K562 (cell line): ENCODE measurements around the gene HTR3E. TPM values are rescaled to one million over a fixed set of nuclear protein-coding genes. Genes with fewer than 3 reads are reported as not detected.

Source experiments
- ATF1 ChIP-seq, 2 experiments: fragments of 450-650 bp in 1 of 2; IDR thresholded peaks; 2 replicates each; pipeline ENCODE4 v1.6.1; 2016; ENCODE audit warnings: missing compliant biosample characterization in 1 of 2, missing genetic modification characterization in 1 of 2
- CBFB ChIP-seq: sonication (generic); formaldehyde crosslinking; IDR thresholded peaks from 2 replicates; pipeline ENCODE4 v1.4.0; 2020; ENCODE audit warnings: mild to moderate bottlenecking, missing genetic modification reagents
- CEBPZ ChIP-seq: fragments of 150-350 bp; IDR thresholded peaks from 2 replicates; pipeline ENCODE4 v1.6.1; 2014; ENCODE audit warnings: low read depth, mild to moderate bottlenecking, low read length, borderline replicate concordance
- E2F1 ChIP-seq: sonication (generic); formaldehyde crosslinking; IDR thresholded peaks from 2 replicates; pipeline ENCODE4 v1.8.1; 2023; ENCODE audit warnings: mild to moderate bottlenecking, missing genetic modification reagents, moderate library complexity
- FOS ChIP-seq: IDR thresholded peaks from 3 replicates; pipeline ENCODE4 v1.6.1; 2011; ENCODE audit not compliant: insufficient read length; ENCODE audit errors: extremely low read depth
- GABPA ChIP-seq: fragments of 200-800 bp; sonication (Bioruptor generic); conservative IDR thresholded peaks from 2 replicates; pipeline ENCODE4 v1.6.1; 2016; ENCODE audit warnings: low read depth, missing genetic modification characterization, missing compliant biosample characterization
- HMG20A ChIP-seq: fragments of 450-650 bp; formaldehyde crosslinking; conservative IDR thresholded peaks from 2 replicates; pipeline ENCODE4 v1.4.0; 2020; ENCODE audit warnings: mild to moderate bottlenecking, mixed read lengths
- HNRNPLL ChIP-seq: fragments of 200-400 bp; formaldehyde crosslinking; IDR thresholded peaks from 2 replicates; pipeline ENCODE4 v1.6.1; 2017; ENCODE audit warnings: low read length, low read depth, mild to moderate bottlenecking; ENCODE audit not compliant: poor library complexity, severe bottlenecking
- MTA3 ChIP-seq: fragments of 450-650 bp; formaldehyde crosslinking; IDR thresholded peaks from 2 replicates; pipeline ENCODE4 v1.6.1; 2017; ENCODE audit warnings: mild to moderate bottlenecking, borderline replicate concordance
- SAP30 ChIP-seq: fragments of 200-600 bp; sonication (generic); IDR thresholded peaks from 2 replicates; pipeline ENCODE4 v1.6.1; 2012; ENCODE audit warnings: borderline replicate concordance, low read depth, mild to moderate bottlenecking, moderate library complexity, low read length, control low read depth, inconsistent platforms; ENCODE audit not compliant: insufficient read depth, poor library complexity, severe bottlenecking
- SIN3A ChIP-seq, 2 experiments: fragments of 150-350 bp in 1 of 2; IDR thresholded peaks; 2 replicates each; pipeline ENCODE4 v1.6.1; 2011 to 2016; ENCODE audit warnings: borderline replicate concordance in 2 of 2, low read depth in 2 of 2, low read length in 2 of 2, mild to moderate bottlenecking in 2 of 2, moderate library complexity in 2 of 2; ENCODE audit not compliant: control insufficient read depth in 1 of 2
- THAP7 ChIP-seq: fragments of 250-450 bp; sonication (Bioruptor Pico); IDR thresholded peaks from 2 replicates; pipeline ENCODE4 v1.5.0; 2021
- ZNF589 ChIP-seq: fragments of 200-800 bp; sonication (Bioruptor generic); IDR thresholded peaks from 2 replicates; pipeline ENCODE4 v1.6.1; 2016; ENCODE audit warnings: low read depth, missing genetic modification characterization, missing compliant biosample characterization
- ZNF609 ChIP-seq: sonication (generic); formaldehyde crosslinking; IDR thresholded peaks from 2 replicates; pipeline ENCODE4 v1.8.1; 2023; ENCODE audit warnings: missing genetic modification reagents, mild to moderate bottlenecking, borderline replicate concordance
- polyA plus RNA-seq, 8 experiments: library from polyadenylated mRNA; depleted of rRNA in 4 of 8; stranded (reverse) in 5 of 8; unstranded in 3 of 8; fragments of >200 nt; fragmentation: Nextera tagmentation in 2 of 8; fragmentation: Illumina TruSeq in 1 of 8; extraction: Ambion mirVana in 2 of 8; extraction: Trizol in 1 of 8; gene quantifications; 2 replicates each; pipeline versions ENCODE4 v1.2.1 to v1.2.3, GENCODE V29; 2011 to 2014; ENCODE audit warnings: inconsistent platforms in 1 of 8, missing spikeins in 1 of 8
- total RNA-seq, 7 experiments: library from RNA; depleted of rRNA in 6 of 7; stranded (reverse); fragments of >200 nt in 6 of 7; fragmentation: Illumina TruSeq in 2 of 7; extraction: Trizol in 2 of 7; gene quantifications; 2 replicates each; pipeline versions ENCODE4 v1.2.1 to v1.2.3, GENCODE V29; 2011 to 2021; ENCODE audit warnings: low replicate concordance in 1 of 7

HTR3E gene
- total and polyA plus RNA-seq, 9 of the 15 experiments (the other 6 are each of a cell fraction or from before 2014, with no cell fraction given): not detected

GRCh38 chr3:184154885-184155643 is 58.2 kb downstream of the HTR3E start, which contains the start of gene DVL3 (continued):
- TF ChIP-seq ATF1 (CRISPR knock-in tag; IDR thresholded peaks at IDR 0.05): no peak
- TF ChIP-seq ATF1 (tag; IDR thresholded peaks at IDR 0.05): no peak
- no peak for TF ChIP-seq MTA3
- TF ChIP-seq CEBPZ: no peak
- TF ChIP-seq E2F1 (CRISPR knock-in tag): no peak
- no peak for TF ChIP-seq FOS
- no peak for TF ChIP-seq SAP30
- 0 out of 4 replicates have a peak, but pooled peaks of 1 of the 2 experiments have one; percentile 16 for TF ChIP-seq SIN3A (IDR thresholded peaks at IDR 0.05; ENCODE audit: borderline replicate concordance in 2 of 2, control insufficient read depth in 1 of 2, low read depth in 2 of 2, low read length in 2 of 2)
- no peak for TF ChIP-seq CBFB (CRISPR knock-in tag)
- TF ChIP-seq ZNF589 (CRISPR knock-in tag): peak; percentile 66
- TF ChIP-seq ZNF609 (CRISPR knock-in tag): no peak
- TF ChIP-seq GABPA (tag): peak; percentile 94
- TF ChIP-seq HNRNPLL: no peak
- TF ChIP-seq THAP7 (CRISPR knock-in tag): no peak
- TF ChIP-seq HMG20A (CRISPR knock-in tag): no peak
